ENCODE measurements around the gene TUBA1C. TPM values are rescaled to one million over a fixed set of nuclear protein-coding genes. Genes with fewer than 3 reads are reported as not detected.

Gene TUBA1C
- total and polyA plus RNA-seq, 9 of the 15 experiments (the other 6 are each of a cell fraction or from before 2014, with no cell fraction given), result 755 to 3,012 (median 914) TPM

- TF ChIP-seq MGA (IDR thresholded peaks at IDR 0.05) (peak; percentile 69), ZNF699 (CRISPR knock-in tag; IDR thresholded peaks at IDR 0.05; ENCODE audit: insufficient replicate concordance) (no peak), RBFOX2 (IDR thresholded peaks at IDR 0.05; ENCODE audit: low read depth, low read length) (no peak), PHF8 (IDR thresholded peaks at IDR 0.05; ENCODE audit: borderline replicate concordance, low read length) (no peak), FOS (IDR thresholded peaks at IDR 0.05; ENCODE audit: extremely low read depth, insufficient read length) (no peak), ZNF184 (CRISPR knock-in tag; IDR thresholded peaks at IDR 0.05) (no peak), ELF4 (CRISPR knock-in tag; IDR thresholded peaks at IDR 0.05) (no peak), SAFB (IDR thresholded peaks at IDR 0.05; ENCODE audit: borderline replicate concordance, low read depth, low read length) (no peak), POLR2H (tag; IDR thresholded peaks at IDR 0.05; ENCODE audit: low read depth) (no peak), FUS (optimal IDR thresholded peaks at IDR 0.05; ENCODE audit: low read depth, low read length) (no peak), CXXC5 (CRISPR knock-in tag; IDR thresholded peaks at IDR 0.05) (0 out of 2 replicates have a peak, but pooled peaks have one; percentile 28), IRF2 (CRISPR knock-in tag; IDR thresholded peaks at IDR 0.05) (no peak), NFXL1 (CRISPR knock-in tag; IDR thresholded peaks at IDR 0.05) (no peak)
These were observed 41.1 kb downstream of the TUBA1C start (continued) for GRCh38 chr12:49305762-49306510.

All from K562 (cell line).